NCI-H774 (cell line): ENCODE results near the gene NEGR1.
A peak's percentile ranks its signal among the peaks of the same experiment; 100 is the strongest.

Experiments
- DNase-seq: peaks from one replicate; lab custom pipeline; 2025; lab: John Stamatoyannopoulos, UW

NEGR1 gene

GRCh38 chr1:71463144-71463543 is 819.2 kb downstream of the NEGR1 start:
- no peak for DNase-seq

DNA sequence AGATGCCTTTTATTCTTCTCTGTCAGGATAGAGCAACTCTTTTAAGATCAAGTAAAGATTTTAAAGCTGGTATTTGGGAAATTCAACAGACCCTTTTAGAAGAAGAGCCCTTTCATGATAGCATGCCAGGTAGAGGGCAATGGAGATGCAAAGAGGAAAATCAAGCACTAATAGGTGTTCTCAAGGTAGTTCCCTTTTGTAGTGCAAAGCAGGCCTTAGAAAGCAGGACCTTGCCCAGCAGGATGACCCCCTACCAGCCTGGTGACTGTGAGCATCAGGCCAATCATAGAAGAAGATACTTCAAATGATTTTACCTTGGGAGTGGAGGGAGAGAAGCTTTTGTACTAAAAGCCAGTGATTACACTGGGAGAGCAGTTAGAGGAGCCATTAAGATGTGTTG is 820.1 kb downstream of the NEGR1 start:
- no peak for DNase-seq

GRCh38 chr1:71461416-71461815 is 820.9 kb downstream of the NEGR1 start:
- DNase-seq = no peak

GRCh38 chr1:71448444-71448843 is 833.9 kb downstream of the NEGR1 start:
- DNase-seq = no peak

DNA sequence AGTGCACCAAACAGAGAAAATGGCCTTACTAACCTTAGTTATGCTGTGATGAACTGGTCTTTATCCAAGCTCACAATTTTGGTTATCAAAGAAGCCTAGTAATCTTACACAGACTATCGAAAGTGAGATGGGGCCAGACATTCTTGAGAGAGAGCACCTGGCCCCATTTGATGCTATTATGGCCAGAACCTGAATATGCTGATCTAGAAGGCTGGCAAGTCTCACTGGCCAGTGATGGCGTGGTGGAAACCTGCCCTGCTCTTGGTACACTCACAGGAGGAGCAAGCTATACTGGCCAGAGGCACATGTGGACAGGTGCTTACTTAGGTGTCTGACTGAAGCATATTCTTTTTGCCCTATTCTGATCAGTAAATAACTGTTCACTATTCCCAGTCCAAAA is 843.7 kb downstream of the NEGR1 start:
- no peak for DNase-seq

DNA sequence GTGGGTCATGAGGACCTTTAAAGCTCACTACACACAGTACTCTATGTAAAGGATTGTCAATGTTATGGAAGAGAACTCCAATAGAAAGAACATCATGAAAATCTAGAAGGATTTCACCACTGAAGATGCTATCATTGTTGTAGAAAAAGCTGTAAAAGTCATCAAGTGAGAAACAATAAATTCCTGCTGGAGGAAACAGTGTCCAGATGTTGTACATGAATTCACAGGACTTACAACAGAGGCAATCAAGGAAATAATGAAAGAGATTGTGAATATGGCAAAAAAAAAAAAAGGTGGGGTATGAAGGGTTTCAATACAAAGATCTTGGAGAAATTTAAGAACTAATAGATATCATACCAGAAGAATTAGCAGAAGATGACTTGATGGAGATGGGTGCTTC is 846.4 kb downstream of the NEGR1 start:
- no peak for DNase-seq

DNA sequence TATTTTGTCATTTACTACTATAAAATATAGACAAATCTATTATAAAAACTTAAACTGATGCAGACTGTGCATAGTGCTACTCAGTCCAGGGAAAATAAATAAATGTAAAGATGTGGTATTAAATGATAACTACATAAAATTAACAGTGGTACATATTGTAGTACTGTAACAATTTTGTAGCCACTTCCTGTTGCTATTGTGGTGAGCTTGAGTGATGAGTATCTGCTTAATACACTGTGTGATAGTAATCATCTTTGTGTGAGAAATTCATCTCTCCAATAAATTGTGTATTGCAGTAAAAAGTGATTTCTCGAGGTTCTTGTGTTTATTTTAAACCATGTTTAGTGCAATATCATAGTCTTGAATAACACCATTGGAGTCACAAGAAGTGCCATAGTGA is 848.1 kb downstream of the NEGR1 start:
- no peak for DNase-seq

DNA sequence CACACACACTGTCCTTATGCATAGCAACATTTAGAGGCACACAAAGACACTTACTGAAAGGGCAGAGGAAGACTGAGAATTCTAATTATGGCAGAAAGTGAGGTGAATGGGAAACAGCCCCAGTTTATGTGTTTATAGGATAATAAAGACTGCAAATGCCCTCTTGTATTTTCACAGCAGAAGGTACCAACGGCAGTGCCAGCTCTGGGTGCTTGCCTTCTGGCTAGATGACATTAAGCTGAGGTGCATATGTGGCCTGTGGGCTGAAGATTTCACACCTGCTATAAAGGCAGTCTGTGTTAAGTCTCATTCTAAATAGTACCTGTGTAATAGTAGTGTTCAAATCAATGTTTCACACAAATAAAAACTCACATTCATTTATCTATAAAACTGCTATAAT is 854.3 kb downstream of the NEGR1 start:
- DNase-seq = peak; percentile 62

DNA sequence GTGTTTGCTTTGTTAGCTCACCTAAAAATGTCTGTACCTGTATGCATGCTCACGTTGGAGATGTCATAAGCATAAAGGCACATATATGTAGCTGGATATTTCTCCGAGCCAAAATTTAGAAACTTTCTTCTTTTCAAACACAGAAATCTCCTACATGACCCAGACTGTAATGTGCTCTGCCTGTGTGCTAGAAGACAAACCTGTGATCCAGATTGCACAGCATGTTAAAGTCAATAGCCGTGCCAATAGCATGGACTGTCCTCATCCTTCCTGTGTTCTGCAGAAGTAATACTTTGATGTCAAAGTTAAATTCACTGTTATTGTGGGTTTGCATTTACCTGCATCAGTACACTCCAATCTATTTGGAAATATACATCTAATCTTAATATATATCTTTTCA is 855.3 kb downstream of the NEGR1 start:
- DNase-seq = no peak

DNA sequence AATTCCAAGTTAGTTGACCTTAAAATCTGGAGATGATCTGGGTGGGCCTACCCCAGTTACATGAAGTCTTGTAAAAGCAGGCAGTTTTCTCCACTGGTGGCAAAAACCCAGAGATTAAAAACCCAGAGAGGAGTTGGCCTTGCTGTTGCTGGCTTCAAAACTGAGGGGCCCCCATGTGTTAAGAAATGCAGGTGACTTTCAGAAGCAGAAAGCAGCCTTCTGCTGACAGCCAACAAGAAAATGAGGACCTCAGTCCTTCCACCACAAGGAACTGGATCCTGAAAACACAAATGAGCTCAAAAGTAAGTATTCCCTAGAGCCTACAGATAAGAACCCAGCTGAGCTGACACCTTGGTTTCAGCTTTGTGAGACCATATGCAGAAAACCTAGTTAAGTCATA is 857.8 kb downstream of the NEGR1 start:
- no peak for DNase-seq

DNA sequence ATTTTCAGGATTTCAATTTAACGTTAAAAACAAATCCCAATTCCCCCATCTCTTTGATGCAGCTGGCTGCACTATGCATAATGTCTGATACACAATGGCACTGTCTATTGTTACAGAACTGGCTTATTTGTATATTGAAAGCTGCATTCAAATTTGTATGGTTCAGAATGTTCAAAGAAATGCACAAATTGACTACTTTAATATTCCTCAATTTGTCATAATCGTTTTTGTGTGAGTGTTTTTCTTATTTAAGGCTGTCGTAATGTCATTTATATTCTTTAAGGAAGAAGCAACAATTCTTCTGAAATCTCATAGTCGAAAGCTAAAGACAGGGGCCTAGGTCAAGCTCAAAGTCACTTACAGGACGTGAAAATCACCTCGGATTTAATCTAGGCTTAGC is 860.1 kb downstream of the NEGR1 start:
- DNase-seq = no peak

DNA sequence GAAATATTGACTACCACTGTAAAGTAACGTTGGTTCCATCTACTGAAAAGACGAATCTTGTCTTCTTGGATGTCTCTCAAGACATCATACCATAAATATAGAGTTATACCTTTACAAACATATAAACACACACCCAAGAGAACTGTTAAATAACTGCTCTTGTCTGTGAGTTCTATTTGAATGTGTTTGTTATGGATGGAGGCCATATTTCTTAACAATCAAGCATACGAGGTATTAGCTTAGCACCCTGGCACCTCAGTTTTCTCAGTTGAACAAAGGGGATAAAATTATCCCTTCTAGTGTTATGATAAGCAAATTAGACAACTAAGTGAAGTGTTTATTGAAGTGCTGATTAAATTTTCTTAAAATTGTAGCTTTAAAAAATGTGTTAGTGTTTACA is 864.9 kb downstream of the NEGR1 start:
- DNase-seq = no peak

- DNase-seq = no peak
Observed at GRCh38 chr1:71414179-71414578, 868.2 kb downstream of the NEGR1 start.

DNA sequence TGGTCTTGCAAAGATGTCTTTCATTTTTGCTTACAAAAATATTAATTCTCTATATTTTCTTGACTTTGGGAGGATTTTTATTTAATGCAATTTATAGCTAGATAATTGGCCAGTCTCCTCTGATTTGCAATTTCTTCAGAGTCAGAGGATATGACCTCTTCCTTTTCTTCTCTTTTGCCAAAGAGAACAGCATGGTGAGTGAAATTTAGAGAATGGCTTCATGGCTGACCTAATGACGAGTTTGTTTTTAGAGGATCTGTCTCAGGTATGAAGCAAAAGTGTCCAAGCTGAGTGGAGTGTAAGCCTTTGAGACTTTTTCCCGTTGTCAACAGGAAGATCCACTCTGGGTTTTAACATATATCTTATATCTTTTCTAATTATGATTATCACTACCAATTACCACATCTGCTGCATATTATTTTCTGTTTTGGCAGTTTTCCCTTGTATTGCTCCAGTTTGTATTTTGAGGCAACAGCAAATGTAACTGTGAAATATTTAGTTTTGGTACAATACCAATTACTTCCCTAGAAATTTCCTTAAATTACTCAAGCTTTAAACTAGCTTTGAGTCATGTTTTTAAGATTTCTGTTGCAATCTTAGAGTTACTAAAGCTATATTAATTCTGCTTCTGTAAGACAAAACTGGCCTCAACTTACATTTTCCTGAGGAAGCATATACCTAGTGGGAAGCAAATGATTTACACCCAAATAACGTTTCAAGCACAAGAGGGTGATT is 868.7 kb downstream of the NEGR1 start:
- no peak for DNase-seq

- DNase-seq = no peak
Observed at GRCh38 chr1:71400050-71400449, 882.3 kb downstream of the NEGR1 start.

- no peak for DNase-seq
Observed at GRCh38 chr1:71399594-71399993, 882.7 kb downstream of the NEGR1 start.

DNA sequence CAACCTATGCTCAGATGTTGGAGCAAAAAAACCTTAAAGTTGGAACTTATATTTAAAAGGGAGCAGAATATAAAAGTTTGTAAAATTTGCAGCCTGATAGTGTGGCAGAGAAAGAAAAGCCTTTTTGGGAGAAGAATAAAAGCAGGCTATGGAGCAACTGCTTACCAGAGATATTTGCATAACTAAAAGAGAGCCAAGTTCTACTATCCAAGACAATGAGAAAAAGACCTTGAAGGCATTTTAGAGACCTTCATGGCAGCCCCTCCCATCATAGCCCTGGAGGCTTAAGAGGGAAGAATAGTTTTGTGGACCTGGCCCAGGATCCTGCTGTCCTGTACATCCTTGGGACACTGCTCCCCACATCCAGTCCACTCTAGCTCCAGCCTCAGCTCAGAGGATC is 889.0 kb downstream of the NEGR1 start:
- DNase-seq = no peak

DNA sequence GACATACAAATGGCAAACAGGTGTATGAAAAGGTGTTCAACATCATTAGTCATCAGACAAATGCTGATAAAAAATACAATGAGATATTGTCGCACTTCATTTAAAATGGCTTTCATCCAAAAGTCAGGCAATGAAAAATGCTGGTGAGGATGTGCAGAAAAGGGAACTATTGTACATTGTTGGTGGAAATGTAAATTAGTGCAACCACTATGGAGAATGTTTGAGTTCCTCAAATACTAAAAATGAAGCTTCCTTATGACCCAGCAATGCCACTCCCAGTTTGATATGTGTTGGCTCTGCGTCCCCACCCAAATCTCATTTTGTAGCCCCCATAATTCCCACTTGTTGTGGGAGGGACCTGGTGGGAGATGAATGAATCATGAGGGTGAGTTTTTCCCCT is 891.8 kb downstream of the NEGR1 start:
- DNase-seq = no peak

- DNase-seq = no peak
Observed at GRCh38 chr1:71377886-71378285, 904.5 kb downstream of the NEGR1 start.

GRCh38 chr1:71372496-71372895 is 909.8 kb downstream of the NEGR1 start:
- no peak for DNase-seq

DNA sequence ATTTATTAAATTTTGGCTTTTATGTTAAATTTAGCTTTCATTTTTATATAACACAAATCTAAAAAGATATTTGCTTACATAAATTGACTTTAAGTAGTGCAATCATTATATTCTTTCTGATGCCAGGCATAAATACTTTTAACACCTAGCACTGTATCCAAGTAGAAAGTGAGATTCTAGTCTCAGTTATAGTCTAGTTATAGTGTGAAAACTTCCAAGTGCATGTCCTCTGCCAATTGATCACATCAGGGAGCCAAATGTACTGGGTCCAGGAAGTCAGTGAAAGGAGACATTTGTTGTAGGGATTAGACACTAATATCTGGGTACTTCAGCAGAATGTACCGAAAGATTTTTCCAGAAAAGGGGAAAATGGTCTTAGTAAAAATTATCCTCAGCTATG is 910.8 kb downstream of the NEGR1 start:
- DNase-seq = no peak

DNA sequence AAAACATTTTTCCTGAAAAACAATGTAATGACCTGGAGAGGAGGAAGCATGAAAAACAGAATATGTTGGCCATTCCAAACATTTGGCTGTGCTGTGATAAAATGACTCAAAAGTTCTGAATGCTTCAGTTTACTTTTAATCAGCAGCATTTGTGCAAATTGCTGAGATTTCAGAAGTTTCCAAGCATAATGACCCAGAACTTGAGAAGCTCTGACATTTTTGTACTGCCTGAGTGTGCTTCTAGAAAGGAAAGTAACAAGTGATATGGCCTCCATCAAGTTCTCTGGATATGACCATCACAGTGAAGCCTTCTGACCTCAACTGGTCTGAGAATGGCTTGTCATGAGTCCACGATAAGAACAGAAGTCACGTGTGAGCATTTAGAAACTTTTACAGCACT is 918.1 kb downstream of the NEGR1 start:
- DNase-seq = no peak

DNA sequence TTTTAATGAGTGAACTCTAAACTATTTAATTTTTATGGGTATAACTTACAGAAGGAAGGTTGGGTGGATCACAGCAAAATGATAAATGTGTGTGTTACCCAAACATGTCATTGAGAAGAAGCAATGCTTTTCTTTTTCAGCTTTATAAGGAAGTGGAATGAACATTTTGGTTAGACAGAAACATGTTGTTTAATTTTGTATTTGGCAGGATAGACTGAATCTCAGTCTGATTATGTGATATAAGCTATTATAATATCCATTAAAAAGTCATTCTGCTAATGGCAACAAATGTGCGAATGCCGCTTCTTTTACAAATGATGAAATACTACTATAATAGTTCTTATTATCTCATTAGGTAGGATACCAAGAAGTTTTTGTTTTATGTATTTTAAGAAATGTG is 919.6 kb downstream of the NEGR1 start:
- DNase-seq = no peak

GRCh38 chr1:71362076-71362475 is 920.3 kb downstream of the NEGR1 start:
- no peak for DNase-seq

DNA sequence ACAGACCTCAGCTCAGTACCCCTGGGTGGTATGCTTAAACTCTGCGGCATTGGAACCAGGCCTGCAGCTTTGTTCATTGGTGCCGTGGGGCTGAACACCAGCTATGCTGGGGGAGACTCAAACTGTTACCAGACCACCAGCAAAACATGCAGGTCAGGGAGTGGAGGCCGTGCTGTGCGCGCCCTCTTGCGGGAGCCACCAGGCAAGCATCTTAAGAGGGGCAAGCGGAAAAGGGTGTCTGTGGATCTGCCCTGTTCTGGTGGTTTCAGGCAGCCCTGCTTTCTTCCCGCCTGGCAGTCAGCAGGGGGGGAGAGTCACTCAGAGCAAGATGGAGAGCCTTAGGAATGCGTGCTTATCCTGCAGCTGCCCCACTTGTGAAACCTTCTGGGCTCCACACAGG is 924.6 kb downstream of the NEGR1 start:
- no peak for DNase-seq
